Mesendoderm (in vitro differentiated cells): ENCODE results near the gene NACAD.
"Not testable (repeated sequence)": the region's sequence is repeated elsewhere in the genome, so short reads cannot be mapped to it uniquely, and the experiment has no call there.

Source experiments
- DNase-seq: peaks from one replicate; pipeline ENCODE4 v3.0.0; 2013
- H2AK5ac ChIP-seq: 2 replicates; pipeline ENCODE4 v1.6.1; 2013; ENCODE audit warnings: low read length, inconsistent platforms
- H2BK120ac ChIP-seq: 2 replicates; pipeline ENCODE4 v1.6.1; 2013; ENCODE audit warnings: low read depth, mild to moderate bottlenecking, low read length, moderate library complexity, mixed read lengths
- H2BK15ac ChIP-seq: replicated peaks from 2 replicates; pipeline ENCODE4 v1.6.1; 2013; ENCODE audit warnings: low read depth, mild to moderate bottlenecking, moderate library complexity
- H2BK5ac ChIP-seq: 2 replicates; pipeline ENCODE4 v1.6.1; 2013; ENCODE audit warnings: low read length, inconsistent platforms
- H3K18ac ChIP-seq: 2 replicates; pipeline ENCODE4 v1.6.1; 2013; ENCODE audit warnings: mild to moderate bottlenecking, low read length, mixed read lengths
- H3K23ac ChIP-seq: one replicate; pipeline ENCODE4 v1.6.1; 2013; ENCODE audit warnings: low read length
- H3K27ac ChIP-seq: 2 replicates; pipeline ENCODE4 v1.5.1; 2013; ENCODE audit warnings: low read depth, mild to moderate bottlenecking, inconsistent platforms, low read length, moderate library complexity
- H3K27me3 ChIP-seq: 2 replicates; pipeline ENCODE4 v1.6.1; 2013; ENCODE audit warnings: low read length, control low read depth, mild to moderate bottlenecking, inconsistent platforms; ENCODE audit not compliant: insufficient read depth, poor library complexity
- H3K36me3 ChIP-seq: 2 replicates; pipeline ENCODE4 v1.6.1; 2013; ENCODE audit warnings: low read length, inconsistent platforms; ENCODE audit not compliant: control insufficient read depth, insufficient read depth
- H3K4ac ChIP-seq: one replicate; pipeline ENCODE4 v1.6.1; 2013; ENCODE audit warnings: low read depth, mild to moderate bottlenecking, low read length, moderate library complexity
- H3K4me1 ChIP-seq: 2 replicates; pipeline ENCODE4 v1.6.1; 2013; ENCODE audit warnings: low read depth, low read length, inconsistent platforms; ENCODE audit not compliant: control insufficient read depth
- H3K4me2 ChIP-seq: 2 replicates; pipeline ENCODE4 v1.6.1; 2013; ENCODE audit warnings: low read length
- H3K4me3 ChIP-seq: 2 replicates; pipeline ENCODE4 v1.5.1; 2013; ENCODE audit warnings: mild to moderate bottlenecking, low read length
- H3K56ac ChIP-seq: one replicate; pipeline ENCODE4 v1.6.1; 2013; ENCODE audit warnings: low read length
- H3K79me1 ChIP-seq: 2 replicates; pipeline ENCODE4 v1.6.1; 2013; ENCODE audit warnings: low read length, inconsistent platforms
- H3K79me2 ChIP-seq: 2 replicates; pipeline ENCODE4 v1.6.1; 2013; ENCODE audit warnings: mild to moderate bottlenecking, low read length; ENCODE audit not compliant: control insufficient read depth, insufficient read depth
- H3K9ac ChIP-seq: 2 replicates; pipeline ENCODE4 v1.6.1; 2013; ENCODE audit warnings: low read length, inconsistent platforms
- H4K5ac ChIP-seq: one replicate; pipeline ENCODE4 v1.6.1; 2013; ENCODE audit warnings: low read length
- H4K8ac ChIP-seq: one replicate; pipeline ENCODE4 v1.6.1; 2013; ENCODE audit warnings: low read depth, mild to moderate bottlenecking, control low read depth, low read length, moderate library complexity
- WGBS: extraction: QIAGEN DNeasy Blood & Tissue Kit; methylation state at CpG from one replicate; pipeline ENCODE4 v1.1.7; 2013; ENCODE audit warnings: low lambda C conversion rate, missing lambda C conversion rate; ENCODE audit not compliant: insufficient coverage; ENCODE audit errors: extremely low coverage; 5-methylcytosine and 5-hydroxymethylcytosine counted together

Gene NACAD

GRCh38 chr7:45034710-45035109 lies 54.1 kb downstream of the NACAD start:
- peaks cover 22% of the 10 kb centered on the region for H3K79me1 ChIP-seq
- H3K4me1 ChIP-seq, H3K36me3 ChIP-seq, DNase-seq, H3K4ac ChIP-seq, H3K4me2 ChIP-seq, H3K23ac ChIP-seq, H3K27me3 ChIP-seq, H3K56ac ChIP-seq, H3K9ac ChIP-seq, H4K5ac ChIP-seq, H3K18ac ChIP-seq, H2BK120ac ChIP-seq, H2AK5ac ChIP-seq, H3K4me3 ChIP-seq, H3K27ac ChIP-seq, H2BK5ac ChIP-seq, H2BK15ac ChIP-seq, H4K8ac ChIP-seq, H3K79me2 ChIP-seq: not testable (repeated sequence)
- no CpG with 5 or more reads among the region's 5 CpGs for WGBS

- Histone ChIP-seq H2AK5ac (no peak overlapping the region), H4K8ac (no peak overlapping the region), H3K18ac (no peak overlapping the region), H3K9ac (no peak overlapping the region), H3K79me2 (peaks cover 4% of the 10 kb centered on the region), H2BK5ac (no peak overlapping the region), H3K36me3 (no peaks in the 10 kb centered on the region), H3K4me3 (no peak overlapping the region), H2BK120ac (no peak overlapping the region), H3K23ac (no peak overlapping the region), H2BK15ac (no peak overlapping the region), H4K5ac (no peak overlapping the region), H3K56ac (no peak overlapping the region), H3K79me1 (peaks cover 24% of the 10 kb centered on the region), H3K27me3 (no peaks in the 10 kb centered on the region), H3K27ac (no peak overlapping the region), H3K4me2 (no peak overlapping the region), H3K4ac (no peak overlapping the region), H3K4me1 (no peaks in the 10 kb centered on the region)
- whole genome bisulfite sequencing: no CpG with 5 or more reads among the region's 4 CpGs
- peak; percentile 46 for DNase-seq
These were observed 54.9 kb downstream of the NACAD start for GRCh38 chr7:45033931-45034290.

- no peak overlapping the region for H3K4me2 ChIP-seq
- no peak overlapping the region for H3K4ac ChIP-seq
- peaks cover 23% of the 10 kb centered on the region for H3K79me1 ChIP-seq
- no peak overlapping the region for H2BK120ac ChIP-seq
- no peaks in the 10 kb centered on the region for H3K36me3 ChIP-seq
- H3K23ac ChIP-seq: no peak overlapping the region
- H2BK15ac ChIP-seq: no peak overlapping the region
- H3K56ac ChIP-seq: no peak overlapping the region
- H3K27me3 ChIP-seq: no peaks in the 10 kb centered on the region
- no peak overlapping the region for H2AK5ac ChIP-seq
- no peak for DNase-seq
- H2BK5ac ChIP-seq: no peak overlapping the region
- H3K79me2 ChIP-seq: peaks cover 4% of the 10 kb centered on the region
- no peaks in the 10 kb centered on the region for H3K4me1 ChIP-seq
- no peak overlapping the region for H3K9ac ChIP-seq
- H4K8ac ChIP-seq: no peak overlapping the region
- no CpG with 5 or more reads among the region's 1 CpG for WGBS
- H3K27ac ChIP-seq: no peak overlapping the region
- no peak overlapping the region for H4K5ac ChIP-seq
- no peak overlapping the region for H3K18ac ChIP-seq
- no peak overlapping the region for H3K4me3 ChIP-seq
These were observed 55.4 kb downstream of the NACAD start for GRCh38 chr7:45033261-45033930.

- Histone ChIP-seq H2BK120ac (no peak overlapping the region), H3K79me1 (peaks cover 18% of the 10 kb centered on the region), H3K27me3 (no peaks in the 10 kb centered on the region), H3K18ac (no peak overlapping the region), H3K4me3 (no peak overlapping the region), H3K4me2 (no peak overlapping the region), H4K5ac (no peak overlapping the region), H4K8ac (no peak overlapping the region), H3K79me2 (peaks cover 7% of the 10 kb centered on the region), H3K9ac (no peak overlapping the region), H3K4me1 (no peaks in the 10 kb centered on the region), H2BK5ac (no peak overlapping the region), H3K23ac (no peak overlapping the region), H2AK5ac (no peak overlapping the region), H3K4ac (no peak overlapping the region), H3K36me3 (no peaks in the 10 kb centered on the region), H2BK15ac (no peak overlapping the region), H3K27ac (no peak overlapping the region), H3K56ac (no peak overlapping the region)
- no CpG with 5 or more reads among the region's 4 CpGs for WGBS
- DNase-seq: no peak
These were observed 56.3 kb downstream of the NACAD start for GRCh38 chr7:45032421-45032820.

- Histone ChIP-seq H2AK5ac (no peak overlapping the region), H3K27ac (no peak overlapping the region), H3K4me2 (no peak overlapping the region), H3K4ac (no peak overlapping the region), H3K18ac (no peak overlapping the region), H3K9ac (no peak overlapping the region), H2BK5ac (no peak overlapping the region), H4K8ac (no peak overlapping the region), H3K36me3 (no peaks in the 10 kb centered on the region), H3K79me2 (peaks cover 7% of the 10 kb centered on the region), H3K4me1 (no peaks in the 10 kb centered on the region), H4K5ac (no peak overlapping the region), H3K79me1 (peaks cover 21% of the 10 kb centered on the region), H2BK120ac (no peak overlapping the region), H3K4me3 (no peak overlapping the region), H3K56ac (no peak overlapping the region), H2BK15ac (no peak overlapping the region), H3K23ac (no peak overlapping the region), H3K27me3 (no peaks in the 10 kb centered on the region)
- peak; percentile 27 for DNase-seq
- no CpG with 5 or more reads among the region's 4 CpGs for WGBS
These were observed 56.9 kb downstream of the NACAD start for GRCh38 chr7:45031829-45032228.
